ENCODE measurements around the gene RNF13. TPM values are rescaled to one million over a fixed set of nuclear protein-coding genes. Genes with fewer than 3 reads are reported as not detected.
"Not testable (repeated sequence)": the region's sequence is repeated elsewhere in the genome, so short reads cannot be mapped to it uniquely, and the experiment has no call there.

Gene RNF13
- total RNA-seq, 1 experiment from 2014 or later = 76.9 TPM

DNA sequence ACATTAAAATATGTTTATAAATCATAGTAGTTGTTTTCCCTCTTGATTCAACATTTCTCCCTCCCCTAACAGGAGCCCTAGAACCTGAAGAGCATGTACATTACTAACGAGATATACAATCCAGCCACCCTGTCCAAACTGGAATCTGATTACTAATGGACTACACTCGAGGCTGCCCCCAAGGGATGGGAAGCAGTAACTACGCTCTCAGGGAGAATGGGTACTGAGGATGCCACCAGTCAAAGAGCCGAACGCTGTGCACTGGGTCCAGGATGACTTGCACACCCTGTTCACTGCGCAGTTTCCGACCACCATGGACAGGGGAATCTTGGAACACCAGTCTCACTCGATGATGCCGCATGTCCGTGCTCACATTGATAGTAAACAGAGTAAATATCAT, 169.0 kb downstream of the RNF13 start:
- BruUV-seq (replicated peaks); CTCF ChIA-PET; POLR2A ChIA-PET: not testable (repeated sequence)

DNA sequence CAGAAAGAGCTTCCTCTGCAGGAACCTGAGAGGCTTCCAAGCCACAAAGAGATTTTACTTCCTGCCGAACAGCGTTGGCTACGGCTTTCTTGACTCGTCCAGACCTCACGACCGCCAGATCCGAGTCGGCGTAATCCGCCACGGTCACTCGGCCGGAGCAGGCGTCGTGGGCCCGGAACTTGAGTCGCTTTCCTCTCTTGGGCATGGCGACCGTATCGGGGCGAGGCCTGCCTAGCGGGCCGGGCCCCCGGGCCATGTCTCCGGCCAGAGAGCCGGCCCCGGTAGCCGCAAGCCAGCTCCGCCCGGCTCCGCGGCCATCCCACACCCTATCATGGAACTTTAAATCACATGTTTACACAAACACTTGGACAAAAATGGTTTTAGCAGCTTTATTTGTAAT, 170.0 kb downstream of the RNF13 start:
- H3K4me1 ChIP-seq (ENCODE audit: control insufficient read depth, insufficient read depth, low read length); ATAC-seq; H3K9me3 ChIP-seq (ENCODE audit: control insufficient read depth, insufficient read depth, low read depth, low read length); in situ Hi-C loops (cut with HindIII; ENCODE audit: low pct_unique_long_range_greater_than_20kb, low sequenced_read_pairs); POLR2A ChIA-PET; CTCF ChIA-PET; H3K27me3 ChIP-seq (ENCODE audit: control insufficient read depth, insufficient read depth, low read length); BruUV-seq (replicated peaks); H3K36me3 ChIP-seq (ENCODE audit: control insufficient read depth, insufficient read depth, low read length); H3K4me3 ChIP-seq (ENCODE audit: low read depth in 2 of 2, low read length in 2 of 2); intact Hi-C loops (cut with micrococcal nuclease; ENCODE audit: unreplicated experiment); DNase-seq (ENCODE audit: low read depth, low spot score); H3K27ac ChIP-seq (ENCODE audit: low read length): not testable (repeated sequence)

More for the DNA sequence above, 169.0 kb downstream of the RNF13 start:
- H3K4me1 ChIP-seq (ENCODE audit: control insufficient read depth, insufficient read depth, low read length); H3K27ac ChIP-seq (ENCODE audit: low read length); H3K9me3 ChIP-seq (ENCODE audit: control insufficient read depth, insufficient read depth, low read depth, low read length); in situ Hi-C loops (cut with HindIII; ENCODE audit: low pct_unique_long_range_greater_than_20kb, low sequenced_read_pairs); H3K27me3 ChIP-seq (ENCODE audit: control insufficient read depth, insufficient read depth, low read length); intact Hi-C loops (cut with micrococcal nuclease; ENCODE audit: unreplicated experiment); H3K4me3 ChIP-seq (ENCODE audit: low read depth in 2 of 2, low read length in 2 of 2); DNase-seq (ENCODE audit: low read depth, low spot score); H3K36me3 ChIP-seq (ENCODE audit: control insufficient read depth, insufficient read depth, low read length): not testable (repeated sequence)
- TF ChIP-seq, protein P1, sequence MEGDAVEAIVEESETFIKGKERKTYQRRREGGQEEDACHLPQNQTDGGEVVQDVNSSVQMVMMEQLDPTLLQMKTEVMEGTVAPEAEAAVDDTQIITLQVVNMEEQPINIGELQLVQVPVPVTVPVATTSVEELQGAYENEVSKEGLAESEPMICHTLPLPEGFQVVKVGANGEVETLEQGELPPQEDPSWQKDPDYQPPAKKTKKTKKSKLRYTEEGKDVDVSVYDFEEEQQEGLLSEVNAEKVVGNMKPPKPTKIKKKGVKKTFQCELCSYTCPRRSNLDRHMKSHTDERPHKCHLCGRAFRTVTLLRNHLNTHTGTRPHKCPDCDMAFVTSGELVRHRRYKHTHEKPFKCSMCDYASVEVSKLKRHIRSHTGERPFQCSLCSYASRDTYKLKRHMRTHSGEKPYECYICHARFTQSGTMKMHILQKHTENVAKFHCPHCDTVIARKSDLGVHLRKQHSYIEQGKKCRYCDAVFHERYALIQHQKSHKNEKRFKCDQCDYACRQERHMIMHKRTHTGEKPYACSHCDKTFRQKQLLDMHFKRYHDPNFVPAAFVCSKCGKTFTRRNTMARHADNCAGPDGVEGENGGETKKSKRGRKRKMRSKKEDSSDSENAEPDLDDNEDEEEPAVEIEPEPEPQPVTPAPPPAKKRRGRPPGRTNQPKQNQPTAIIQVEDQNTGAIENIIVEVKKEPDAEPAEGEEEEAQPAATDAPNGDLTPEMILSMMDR (IDR thresholded peaks at IDR 0.05) = peak; percentile 52
- ATAC-seq = peak; percentile 90

DNA sequence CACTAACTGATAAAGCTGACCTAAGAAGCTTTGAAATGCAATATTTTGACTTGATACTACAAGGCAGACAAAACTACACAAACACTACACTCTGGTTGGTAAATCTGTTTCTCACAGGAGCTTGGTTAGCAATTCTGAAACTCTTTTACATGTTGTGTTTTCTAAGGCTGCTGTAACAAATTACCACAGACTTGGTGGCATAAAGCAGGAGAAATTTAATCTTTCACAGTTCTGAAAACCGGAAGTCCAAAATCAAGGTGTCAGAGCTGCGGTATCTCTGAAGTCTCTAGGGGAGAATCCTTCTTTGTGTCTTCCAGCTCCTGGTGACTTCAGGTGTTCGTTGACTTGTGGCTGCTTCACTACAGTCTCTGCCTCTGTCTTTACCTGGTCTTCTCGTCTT, 170.6 kb downstream of the RNF13 start:
- no TSS peak for BruUV-seq (replicated peaks)
- intact Hi-C loops (cut with micrococcal nuclease; ENCODE audit: unreplicated experiment) = no loop called here
- no peaks in the 10 kb centered on the region for H3K9me3 ChIP-seq (ENCODE audit: control insufficient read depth, insufficient read depth, low read depth, low read length)
- H3K27ac ChIP-seq (ENCODE audit: low read length) = no peak overlapping the region
- CTCF ChIA-PET = no interaction called here
- in situ Hi-C loops (cut with HindIII; ENCODE audit: low pct_unique_long_range_greater_than_20kb, low sequenced_read_pairs) = no loop called here
- no peak for TF ChIP-seq TCF7L2 (IDR thresholded peaks at IDR 0.05; ENCODE audit: low read depth, low read length)
- TF ChIP-seq, protein P1 (IDR thresholded peaks at IDR 0.05) = no peak
- TF ChIP-seq POLR2AphosphoS5 (IDR thresholded peaks at IDR 0.05; ENCODE audit: low read depth, low read length) = no peak
- no peak for TF ChIP-seq SIN3A (IDR thresholded peaks at IDR 0.05; ENCODE audit: borderline replicate concordance, insufficient read depth, low read depth, low read length)
- TF ChIP-seq, protein P2, sequence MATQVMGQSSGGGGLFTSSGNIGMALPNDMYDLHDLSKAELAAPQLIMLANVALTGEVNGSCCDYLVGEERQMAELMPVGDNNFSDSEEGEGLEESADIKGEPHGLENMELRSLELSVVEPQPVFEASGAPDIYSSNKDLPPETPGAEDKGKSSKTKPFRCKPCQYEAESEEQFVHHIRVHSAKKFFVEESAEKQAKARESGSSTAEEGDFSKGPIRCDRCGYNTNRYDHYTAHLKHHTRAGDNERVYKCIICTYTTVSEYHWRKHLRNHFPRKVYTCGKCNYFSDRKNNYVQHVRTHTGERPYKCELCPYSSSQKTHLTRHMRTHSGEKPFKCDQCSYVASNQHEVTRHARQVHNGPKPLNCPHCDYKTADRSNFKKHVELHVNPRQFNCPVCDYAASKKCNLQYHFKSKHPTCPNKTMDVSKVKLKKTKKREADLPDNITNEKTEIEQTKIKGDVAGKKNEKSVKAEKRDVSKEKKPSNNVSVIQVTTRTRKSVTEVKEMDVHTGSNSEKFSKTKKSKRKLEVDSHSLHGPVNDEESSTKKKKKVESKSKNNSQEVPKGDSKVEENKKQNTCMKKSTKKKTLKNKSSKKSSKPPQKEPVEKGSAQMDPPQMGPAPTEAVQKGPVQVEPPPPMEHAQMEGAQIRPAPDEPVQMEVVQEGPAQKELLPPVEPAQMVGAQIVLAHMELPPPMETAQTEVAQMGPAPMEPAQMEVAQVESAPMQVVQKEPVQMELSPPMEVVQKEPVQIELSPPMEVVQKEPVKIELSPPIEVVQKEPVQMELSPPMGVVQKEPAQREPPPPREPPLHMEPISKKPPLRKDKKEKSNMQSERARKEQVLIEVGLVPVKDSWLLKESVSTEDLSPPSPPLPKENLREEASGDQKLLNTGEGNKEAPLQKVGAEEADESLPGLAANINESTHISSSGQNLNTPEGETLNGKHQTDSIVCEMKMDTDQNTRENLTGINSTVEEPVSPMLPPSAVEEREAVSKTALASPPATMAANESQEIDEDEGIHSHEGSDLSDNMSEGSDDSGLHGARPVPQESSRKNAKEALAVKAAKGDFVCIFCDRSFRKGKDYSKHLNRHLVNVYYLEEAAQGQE (IDR thresholded peaks at IDR 0.05; ENCODE audit: insufficient read depth in 1 of 2, low read depth in 2 of 2, low read length in 1 of 2) = no peak
- no peaks in the 10 kb centered on the region for H3K4me1 ChIP-seq (ENCODE audit: control insufficient read depth, insufficient read depth, low read length)
- no peak for ATAC-seq
- no peaks in the 10 kb centered on the region for H3K36me3 ChIP-seq (ENCODE audit: control insufficient read depth, insufficient read depth, low read length)
- H3K27me3 ChIP-seq (ENCODE audit: control insufficient read depth, insufficient read depth, low read length) = no peaks in the 10 kb centered on the region
- POLR2A ChIA-PET = interaction anchor here (0.5 to 0.6 kb wide), 2 partner anchors 50 to 450 kb away, joined by 3 to 8 read pairs; no protein-coding TSS in a partner anchor
- DNase-seq (ENCODE audit: low read depth, low spot score) = no peak
- H3K4me3 ChIP-seq (ENCODE audit: low read depth in 2 of 2, low read length in 2 of 2) = no peak overlapping the region

Data from Panc1 (cell line).